ENCODE measurements around the gene NOL6.

The NOL6 gene

GRCh38 chr9:33446946-33447798 lies 26.6 kb downstream of the NOL6 start, which contains the start of gene AQP3:
Gene AQP3 (minus strand): TSS chr9:33447593. CDS start chr9:33447530, 63 bp downstream.
- peak; percentile 5 for TF ChIP-seq CTCF (IDR thresholded peaks at IDR 0.05; ENCODE audit: low read depth, low read length)
- peak; percentile 48 to 51 for DNase-seq (ENCODE audit: low read depth in 2 of 2)

DNA sequence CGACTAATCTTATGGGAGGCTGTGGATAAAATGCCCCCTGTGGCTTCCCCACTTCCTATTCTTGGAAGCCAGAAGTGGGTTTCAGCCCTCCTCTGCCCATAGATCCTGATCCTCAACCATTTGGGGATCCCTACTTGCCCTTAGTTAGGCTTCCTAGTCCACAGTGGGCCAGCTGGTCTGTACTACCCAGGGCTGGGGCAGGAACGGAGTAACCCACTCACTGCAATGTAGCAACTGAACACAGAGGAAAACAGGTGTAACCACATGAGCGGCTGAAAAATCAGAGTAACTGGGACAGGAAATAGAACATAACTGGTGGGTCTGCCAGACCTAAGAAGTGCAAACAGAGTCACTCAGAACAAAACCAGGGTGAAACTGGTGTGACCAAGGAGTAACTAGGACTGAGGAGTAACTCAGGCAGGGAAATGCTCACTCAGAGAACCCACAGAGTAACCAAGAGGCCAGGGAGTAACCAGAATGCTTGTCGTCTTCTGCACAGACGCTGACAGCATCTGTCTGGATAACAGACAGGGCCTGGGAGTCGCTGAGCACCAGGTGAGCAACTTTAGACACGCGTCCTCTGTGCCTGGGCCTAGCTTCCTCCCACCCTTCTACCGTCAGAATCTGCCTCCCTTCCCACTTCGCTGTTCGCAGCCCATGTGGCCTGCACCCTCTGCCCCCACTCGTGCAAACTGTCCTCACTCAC lies 27.3 kb downstream of the NOL6 start:
- no peak for DNase-seq (ENCODE audit: low read depth in 2 of 2)
- peak overlapping the region in 1 of 2 donors; percentile 43 for H3K4me3 ChIP-seq (replicated peaks in 1 of 2; ENCODE audit: low read depth in 2 of 2, low read length in 2 of 2)
- no peak for TF ChIP-seq CTCF (IDR thresholded peaks at IDR 0.05; ENCODE audit: low read depth, low read length)

More at GRCh38 chr9:33446946-33447798, 26.6 kb downstream of the NOL6 start, which contains the start of gene AQP3:
- H3K4me3 ChIP-seq (replicated peaks in 1 of 2; ENCODE audit: low read depth in 2 of 2, low read length in 2 of 2), result peak within 1 kb of the TSS; percentile 33 to 43

- TF ChIP-seq CTCF (IDR thresholded peaks at IDR 0.05; ENCODE audit: low read depth, low read length), result no peak
- no peak for DNase-seq (ENCODE audit: low read depth in 2 of 2)
- no peak overlapping the region for H3K4me3 ChIP-seq (replicated peaks in 1 of 2; ENCODE audit: low read depth in 2 of 2, low read length in 2 of 2)
Measured at GRCh38 chr9:33445389-33446239, 28.1 kb downstream of the NOL6 start.

DNA sequence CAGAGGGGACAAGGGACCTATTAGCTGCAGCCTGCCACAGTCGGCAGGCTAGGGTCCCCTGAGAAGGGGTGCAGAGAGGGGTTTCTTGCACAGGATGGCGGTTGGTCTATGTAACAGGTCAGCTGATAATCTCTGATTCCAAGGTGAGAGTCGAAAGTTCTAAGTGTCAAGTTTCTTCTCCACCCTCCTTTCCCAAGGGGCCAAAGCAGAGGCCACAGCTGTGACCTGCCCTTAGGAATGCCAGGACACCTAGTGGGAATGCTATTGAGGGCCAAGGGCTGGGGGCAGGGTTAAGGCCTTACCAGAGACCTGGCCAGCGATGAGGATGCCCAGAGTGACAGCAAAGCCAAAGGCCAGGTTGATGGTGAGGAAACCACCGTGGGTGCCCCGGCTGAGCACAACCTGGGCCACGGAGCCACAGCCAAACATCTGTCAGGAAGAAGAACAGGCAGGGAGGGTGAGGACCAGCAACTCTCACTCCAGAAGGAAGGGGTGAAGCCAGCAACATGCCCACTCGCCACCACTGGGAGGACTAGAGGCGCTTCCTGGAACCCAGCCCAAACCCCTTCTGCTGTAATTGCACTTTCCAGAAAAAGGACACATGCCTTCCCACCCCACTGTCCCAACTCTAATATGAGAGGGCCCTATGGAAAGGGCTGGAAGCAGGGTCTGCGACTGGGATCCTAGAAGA lies 30.1 kb downstream of the NOL6 start:
- no peak for TF ChIP-seq CTCF (IDR thresholded peaks at IDR 0.05; ENCODE audit: low read depth, low read length)
- DNase-seq (ENCODE audit: low read depth in 2 of 2), result no peak

DNA sequence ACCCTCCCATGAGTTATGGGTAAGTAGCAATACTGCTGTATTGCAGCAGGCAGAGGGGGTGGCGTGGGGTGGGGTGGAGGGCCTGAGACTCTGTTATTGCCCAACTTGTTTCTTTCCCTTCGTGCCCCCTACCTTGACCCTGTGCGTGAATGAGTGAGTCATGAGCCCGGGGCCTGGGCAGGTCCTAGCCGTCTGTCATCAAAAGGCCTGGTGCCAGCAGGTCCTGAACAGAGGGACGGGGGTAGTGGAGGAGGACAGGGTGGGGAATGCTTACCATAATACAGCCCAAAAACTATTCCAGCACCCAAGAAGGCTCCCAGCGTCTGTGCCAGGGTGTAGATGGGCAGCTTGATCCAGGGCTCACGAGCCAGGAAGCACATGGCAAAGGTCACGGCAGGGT lies 30.7 kb downstream of the NOL6 start:
- TF ChIP-seq CTCF (IDR thresholded peaks at IDR 0.05; ENCODE audit: low read depth, low read length), result no peak
- DNase-seq (ENCODE audit: low read depth in 2 of 2), result peak; percentile 37 to 78
- no peak overlapping the region for H3K4me3 ChIP-seq (replicated peaks in 1 of 2; ENCODE audit: low read depth in 2 of 2, low read length in 2 of 2)

More for the DNA sequence above, 30.1 kb downstream of the NOL6 start:
- no peak overlapping the region for H3K4me3 ChIP-seq (replicated peaks in 1 of 2; ENCODE audit: low read depth in 2 of 2, low read length in 2 of 2)

GRCh38 chr9:33442125-33442524 lies 31.6 kb downstream of the NOL6 start:
- DNase-seq (ENCODE audit: low read depth in 2 of 2), result no peak

More at GRCh38 chr9:33442125-33442524, 31.6 kb downstream of the NOL6 start:
- H3K4me3 ChIP-seq (replicated peaks in 1 of 2; ENCODE audit: low read depth in 2 of 2, low read length in 2 of 2), result no peak overlapping the region
- TF ChIP-seq CTCF (IDR thresholded peaks at IDR 0.05; ENCODE audit: low read depth, low read length), result no peak
